CMK (cell line): ENCODE data around the gene CHRND.

Experiments
- DNase-seq: peaks from one replicate; pipeline ENCODE4 v3.0.0-alpha.2; 2010; ENCODE audit warnings: low read depth

Gene CHRND

GRCh38 chr2:232487385-232488096 lies 38.4 kb upstream of the CHRND start, which contains the start of gene ECEL1:
Gene ECEL1 (minus strand): TSS chr2:232487834. CDS start chr2:232486653, 1,181 bp downstream.
- DNase-seq = no peak

DNA sequence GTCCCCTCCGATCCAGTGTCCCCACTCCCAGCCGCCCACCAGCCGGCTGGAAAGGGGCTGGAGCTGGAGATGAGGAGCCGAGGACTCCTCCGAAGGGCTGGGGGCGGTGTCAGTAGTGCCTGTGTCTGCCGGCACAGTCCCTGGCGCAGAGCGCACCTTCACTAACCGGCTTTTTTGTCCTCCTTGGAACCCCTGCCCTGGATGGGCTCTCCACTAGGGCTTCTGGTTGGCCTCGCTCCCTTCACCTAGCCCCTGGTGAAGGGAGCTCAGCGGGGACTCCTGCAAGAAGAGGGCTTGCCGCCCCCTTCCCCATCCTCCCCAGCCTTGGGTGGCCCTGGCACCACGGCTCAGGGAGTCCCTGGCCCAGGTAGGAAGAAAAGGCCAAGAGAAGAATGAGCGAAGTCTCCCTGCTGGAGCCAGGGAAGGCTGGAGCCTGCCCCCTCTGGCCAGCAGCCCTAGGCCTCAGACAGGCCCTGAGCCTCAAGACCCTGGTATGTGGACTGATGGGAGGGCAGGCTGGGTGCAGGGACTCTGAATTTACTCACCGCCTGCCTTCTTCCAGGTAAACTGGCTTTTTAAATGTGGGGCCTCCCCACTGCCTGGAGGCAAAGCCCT lies 37.8 kb upstream of the CHRND start:
- DNase-seq = no peak

DNA sequence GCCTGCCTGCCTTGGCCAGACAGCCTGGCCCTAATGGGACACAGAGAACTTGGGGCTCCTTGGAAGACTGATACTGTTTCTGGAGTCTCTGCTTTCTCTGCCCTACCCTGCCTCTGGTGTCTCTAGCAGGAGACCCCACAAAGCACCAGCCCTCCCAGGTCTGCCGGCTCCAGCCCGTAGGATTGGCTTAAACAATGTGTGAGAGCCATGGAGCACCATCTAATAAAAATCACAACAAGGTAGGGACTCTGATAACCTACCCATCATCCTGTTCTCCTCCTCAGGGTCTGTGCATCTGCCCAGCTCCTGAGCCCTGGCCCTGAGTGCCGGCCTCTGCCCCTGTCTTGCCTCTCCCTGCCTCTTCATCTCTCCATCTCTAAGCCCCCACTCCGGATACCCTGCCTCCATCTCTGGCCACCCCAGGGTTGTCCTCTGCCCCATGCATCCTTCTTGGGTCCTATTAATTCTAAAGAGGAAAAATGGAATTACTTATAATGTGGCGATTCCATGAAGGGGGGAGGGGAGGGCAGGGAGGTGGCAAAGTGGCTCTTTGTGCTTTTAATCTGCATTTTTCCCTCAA lies 37.1 kb upstream of the CHRND start:
- DNase-seq = no peak

DNA sequence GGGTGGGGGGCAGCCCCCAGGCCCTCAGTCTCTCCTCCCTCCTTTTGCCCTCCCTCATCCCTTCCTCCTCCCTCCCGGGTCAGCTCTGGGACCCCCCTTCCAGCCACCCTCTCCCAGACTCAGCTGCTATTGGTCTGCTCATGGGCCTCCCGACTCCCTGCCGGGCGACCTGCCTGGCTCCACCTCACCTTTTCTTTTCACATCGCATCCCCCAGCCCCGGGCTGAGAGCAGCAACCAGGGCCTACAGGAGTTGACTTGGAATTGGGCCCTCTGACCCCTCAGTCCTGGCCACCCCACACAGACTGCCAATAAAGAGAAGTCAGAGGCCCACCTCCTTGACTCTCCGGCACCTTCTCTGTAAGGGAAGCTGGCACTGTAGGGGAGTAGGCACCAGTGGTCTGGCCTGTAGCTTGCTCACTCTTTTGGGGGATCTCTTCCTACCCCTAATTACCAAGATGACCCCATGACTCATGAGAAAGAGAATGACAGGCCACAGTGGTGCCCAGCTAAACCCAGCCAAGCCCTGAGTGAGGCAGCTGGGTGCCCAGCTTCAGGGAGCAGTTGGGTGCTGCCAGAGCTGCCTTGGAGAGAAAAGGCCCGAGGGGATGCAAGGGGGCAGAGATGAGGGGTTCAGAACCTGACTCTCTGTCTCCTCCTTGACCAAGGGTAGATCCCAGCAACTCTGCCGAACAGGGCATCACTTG lies 36.3 kb upstream of the CHRND start:
- DNase-seq = no peak

- no peak for DNase-seq
These were observed 35.5 kb upstream of the CHRND start for GRCh38 chr2:232490221-232491138.

GRCh38 chr2:232491139-232491780 lies 34.7 kb upstream of the CHRND start:
- no peak for DNase-seq

DNA sequence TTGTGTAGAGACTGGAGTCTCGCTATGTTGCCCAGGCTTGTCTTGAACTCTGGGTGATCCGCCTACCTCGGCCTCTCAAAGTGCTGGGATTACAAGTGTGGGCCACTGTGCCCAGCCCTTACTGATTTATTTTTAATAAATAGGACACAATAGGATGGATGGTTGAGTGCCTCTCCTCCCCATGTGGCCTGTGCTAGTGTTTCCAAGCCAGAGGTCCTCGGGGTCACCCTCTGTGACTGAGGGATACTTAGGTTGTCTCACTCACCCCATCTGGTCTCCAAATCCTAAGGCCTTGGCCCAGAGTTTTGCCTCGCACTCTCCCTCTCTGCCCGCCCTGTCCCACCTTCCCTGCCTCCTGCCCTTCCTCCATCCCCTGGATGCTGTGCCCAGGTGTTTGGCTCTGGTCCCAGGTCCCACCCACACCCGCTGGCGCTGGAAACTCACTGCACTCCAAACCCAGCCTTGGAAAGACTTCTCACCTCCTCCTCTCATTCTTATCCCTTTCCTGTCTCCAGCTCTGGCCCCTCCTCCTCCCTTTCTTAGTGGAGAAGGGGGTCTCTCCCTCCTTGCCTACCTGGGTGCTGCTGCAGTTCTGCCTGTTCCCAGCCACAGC lies 33.6 kb upstream of the CHRND start:
- no peak for DNase-seq

DNA sequence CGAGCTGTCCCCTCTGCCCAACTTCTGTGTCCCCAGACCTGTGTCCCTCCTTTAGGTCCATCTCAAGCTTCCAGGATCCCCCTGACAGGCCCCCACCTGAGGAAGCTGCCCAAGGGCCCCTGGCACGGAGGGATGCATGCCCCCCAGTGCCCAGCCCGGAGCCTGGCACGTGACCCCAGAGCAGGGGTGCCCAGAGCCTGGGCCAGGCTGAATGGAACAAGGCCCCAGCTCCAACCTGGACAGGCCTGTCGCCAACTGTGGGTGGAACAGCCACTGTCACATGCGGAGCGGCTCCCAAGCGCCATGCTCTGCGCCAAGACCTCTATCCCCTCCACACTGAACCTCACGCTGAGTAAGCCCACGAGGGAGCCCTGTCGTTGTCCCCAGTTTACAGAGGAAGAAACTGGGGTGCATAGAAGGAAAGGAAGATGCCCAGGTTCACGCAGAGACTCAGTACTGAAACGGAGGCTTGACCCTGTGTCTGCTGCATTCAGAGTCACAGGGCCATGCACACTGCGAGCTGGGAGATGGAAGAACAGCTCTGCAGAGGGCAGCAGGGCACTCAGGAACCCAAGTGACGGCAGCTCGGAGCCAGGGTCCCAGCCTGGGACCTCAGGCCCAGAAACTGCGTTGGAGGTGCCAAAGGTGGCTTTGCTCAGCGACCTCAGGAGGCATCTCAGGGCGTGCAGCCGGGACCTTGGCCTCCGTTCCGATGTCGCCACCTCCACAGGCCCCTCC lies 32.8 kb upstream of the CHRND start:
- DNase-seq = no peak

DNA sequence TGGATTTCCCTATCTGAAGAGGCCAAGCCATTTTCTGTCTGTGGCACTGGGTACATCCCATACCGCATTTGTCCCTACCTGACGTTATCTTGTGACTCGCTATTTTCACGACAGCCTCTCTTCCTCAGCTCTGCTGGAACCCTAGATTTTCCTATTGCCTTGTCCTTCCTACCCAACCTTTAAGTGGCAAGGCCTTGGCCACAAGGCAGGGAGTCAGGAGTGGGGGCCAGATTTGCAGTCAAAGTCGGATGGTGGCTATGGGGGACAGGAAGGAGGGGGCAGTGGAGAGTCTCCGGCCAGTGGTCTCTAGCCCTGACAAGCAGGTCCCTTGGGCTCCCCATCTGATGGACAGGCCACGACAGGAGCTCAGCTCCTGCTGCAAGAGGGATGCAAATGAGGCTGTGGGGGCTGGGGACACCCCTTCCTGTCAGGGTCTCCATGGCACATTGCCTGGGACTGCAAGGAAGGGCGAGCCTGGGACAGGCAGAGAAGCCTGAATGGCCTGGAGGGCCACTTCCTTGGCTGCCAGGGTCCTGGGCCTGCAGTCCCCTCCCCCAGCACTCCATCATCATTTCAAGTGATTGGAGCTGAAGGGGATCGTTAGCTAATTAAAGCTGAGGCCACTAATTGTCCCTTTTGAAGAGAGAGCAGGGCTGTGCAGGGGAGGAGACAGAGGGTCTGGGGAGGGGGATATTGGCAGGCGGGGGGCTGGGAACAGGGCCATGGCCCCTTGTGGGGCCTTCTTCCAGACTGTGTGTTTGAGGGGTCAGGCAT lies 32.1 kb upstream of the CHRND start:
- no peak for DNase-seq

DNA sequence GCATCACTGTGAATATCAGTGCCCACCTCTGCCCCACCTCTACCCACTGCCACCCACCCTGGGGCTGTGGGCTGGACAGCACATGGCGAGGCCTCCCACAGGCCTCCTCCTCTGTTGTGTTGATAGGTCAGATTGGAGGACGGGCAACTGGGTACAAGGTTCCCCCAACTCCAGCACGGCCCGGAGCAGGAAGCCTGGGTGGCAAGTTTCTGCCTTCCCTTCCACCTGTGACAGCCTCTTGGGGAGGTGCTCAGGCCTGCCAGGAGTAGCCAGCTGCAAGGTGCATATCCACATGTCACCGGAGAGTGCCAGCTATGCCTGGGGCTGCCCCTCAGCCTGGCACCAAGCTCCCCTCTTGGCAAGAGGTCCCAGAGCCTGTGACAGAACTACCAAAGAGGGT lies 31.4 kb upstream of the CHRND start:
- DNase-seq = no peak

- no peak for DNase-seq
These were observed 30.7 kb upstream of the CHRND start for GRCh38 chr2:232495292-232495691.

- no peak for DNase-seq
These were observed 29.3 kb upstream of the CHRND start for GRCh38 chr2:232496501-232497270.

DNA sequence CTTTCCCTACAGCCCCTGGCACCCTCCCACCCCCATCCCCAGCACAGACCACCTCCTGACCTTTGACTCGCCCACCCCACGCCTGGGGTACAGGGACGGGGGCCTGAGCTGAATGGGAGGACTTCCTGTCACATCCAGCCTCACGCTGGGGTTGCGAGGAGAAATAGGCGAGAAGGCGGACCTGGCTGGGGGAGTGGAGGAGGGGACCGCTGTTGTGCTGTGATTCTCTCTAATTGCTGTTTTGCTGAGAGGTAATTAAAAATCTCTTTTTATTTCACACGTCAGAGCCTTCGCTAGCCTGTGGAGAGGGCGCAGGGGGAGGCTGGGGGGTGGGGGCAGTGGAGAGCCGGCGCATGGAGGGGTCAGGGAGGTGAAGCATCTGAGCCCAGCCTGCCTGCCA lies 28.6 kb upstream of the CHRND start:
- no peak for DNase-seq

DNA sequence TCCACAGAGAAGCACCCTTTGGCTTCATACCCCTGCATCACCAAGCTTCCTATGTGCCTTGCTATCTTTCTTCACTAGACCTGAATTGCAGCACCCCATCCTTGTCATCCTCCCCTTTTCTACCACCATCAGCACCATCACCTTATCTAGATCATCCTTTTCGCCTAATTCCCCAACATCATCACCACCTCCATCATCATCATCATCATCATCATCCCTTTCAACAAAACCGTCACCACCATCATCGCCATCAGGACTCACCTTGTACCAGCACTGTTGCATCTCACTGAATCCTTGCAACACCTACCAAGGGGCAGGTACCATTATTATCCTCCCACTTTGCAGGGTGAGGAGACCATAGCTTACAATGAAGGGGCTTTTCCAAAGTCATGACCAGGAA lies 27.5 kb upstream of the CHRND start:
- no peak for DNase-seq

DNA sequence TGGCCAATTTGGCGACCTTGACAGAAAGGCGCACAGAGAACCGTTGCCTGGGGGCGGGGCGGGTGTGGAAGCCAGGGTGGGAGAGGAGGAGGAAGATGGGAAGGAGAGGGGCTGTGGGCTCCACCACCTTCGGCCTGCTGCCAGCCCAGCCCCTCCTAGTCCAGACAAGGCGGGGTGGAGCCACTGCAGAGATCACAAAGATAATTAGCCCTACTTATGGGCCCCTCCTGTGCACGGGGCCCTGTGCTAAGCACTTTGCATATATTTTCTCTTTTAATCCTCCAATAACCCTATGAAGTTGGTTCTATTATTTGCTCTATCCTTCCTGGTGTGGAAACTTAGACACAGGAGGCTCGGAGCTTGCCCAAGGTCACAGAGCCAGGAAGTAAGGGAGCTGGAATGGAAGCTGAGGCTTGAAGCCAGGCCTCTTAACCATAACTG lies 24.6 kb upstream of the CHRND start:
- no peak for DNase-seq

DNA sequence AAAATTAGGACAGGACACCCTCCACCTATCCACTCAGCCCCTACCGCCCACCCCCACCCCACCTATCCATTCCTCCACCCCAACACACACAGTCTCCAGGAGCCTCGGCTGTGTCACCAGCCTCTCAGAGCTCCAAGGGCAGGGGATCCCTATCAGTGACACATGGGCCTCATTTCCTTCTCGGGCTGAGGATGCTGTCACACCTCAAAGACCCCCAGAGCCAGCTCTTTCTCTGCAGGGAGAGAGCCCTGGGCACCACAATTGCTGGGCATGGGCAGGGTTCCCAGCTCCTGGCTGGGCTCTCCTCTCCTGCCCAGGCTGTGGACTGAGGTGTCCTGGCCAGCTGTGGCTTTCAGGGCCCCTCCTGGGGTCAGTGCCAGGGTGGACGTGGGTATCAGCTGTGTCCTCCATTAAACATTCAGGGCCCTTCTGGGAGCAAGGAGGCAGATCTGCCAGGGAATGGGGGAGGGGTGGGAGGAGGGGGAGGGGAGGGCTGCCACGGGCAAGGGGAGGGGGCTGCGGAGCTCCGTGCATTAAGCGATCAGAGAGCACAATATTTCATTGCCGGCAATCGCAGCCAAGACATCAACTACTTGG lies 24.1 kb upstream of the CHRND start:
- DNase-seq = no peak

GRCh38 chr2:232502511-232502910 lies 23.4 kb upstream of the CHRND start:
- DNase-seq = no peak
